Midbrain (tissue), 1 donor: Measurements from ENCODE around the gene LPO.

Source experiments
- DNase-seq: peaks from one replicate; lab custom pipeline; 2025; lab: John Stamatoyannopoulos, UW

The LPO gene

GRCh38 chr17:58303971-58304749 is 65.8 kb downstream of the LPO start:
- peak; percentile 15 for DNase-seq

GRCh38 chr17:58304750-58305486 is 66.5 kb downstream of the LPO start:
- DNase-seq, result no peak

- DNase-seq, result no peak
These were observed 67.2 kb downstream of the LPO start for GRCh38 chr17:58305626-58306025.

- no peak for DNase-seq
These were observed 68.0 kb downstream of the LPO start for GRCh38 chr17:58306131-58306951.

GRCh38 chr17:58307468-58308172 is 69.2 kb downstream of the LPO start:
- DNase-seq, result no peak

GRCh38 chr17:58308173-58308984 is 70.0 kb downstream of the LPO start:
- DNase-seq, result no peak

- DNase-seq, result no peak
These were observed 70.9 kb downstream of the LPO start for GRCh38 chr17:58308985-58309917.

- DNase-seq, result no peak
These were observed 71.5 kb downstream of the LPO start for GRCh38 chr17:58309918-58310259.

- no peak for DNase-seq
These were observed 72.4 kb downstream of the LPO start for GRCh38 chr17:58310511-58311428.

- DNase-seq, result no peak
These were observed 73.1 kb downstream of the LPO start for GRCh38 chr17:58311429-58311894.

- DNase-seq, result no peak
These were observed 73.7 kb downstream of the LPO start for GRCh38 chr17:58312021-58312630.

GRCh38 chr17:58312829-58313228 is 74.4 kb downstream of the LPO start:
- no peak for DNase-seq

GRCh38 chr17:58313815-58314705 is 75.7 kb downstream of the LPO start:
- no peak for DNase-seq

- no peak for DNase-seq
These were observed 76.3 kb downstream of the LPO start for GRCh38 chr17:58314706-58315015.

- DNase-seq, result no peak
These were observed 76.9 kb downstream of the LPO start for GRCh38 chr17:58315281-58315711.

GRCh38 chr17:58315750-58316149 is 77.4 kb downstream of the LPO start:
- no peak for DNase-seq

GRCh38 chr17:58316260-58316960 is 78.0 kb downstream of the LPO start:
- no peak for DNase-seq
